MCF 10A (cell line): Measurements from ENCODE around the gene PLCB1. TPM values are rescaled to one million over a fixed set of nuclear protein-coding genes. Genes with fewer than 3 reads are reported as not detected.
A peak's percentile ranks its signal among the peaks of the same experiment; 100 is the strongest.
"Not testable (repeated sequence)": the region's sequence is repeated elsewhere in the genome, so short reads cannot be mapped to it uniquely, and the experiment has no call there.

Experiments
- BruUV-seq: library from RNA; stranded (reverse); fragments of 400-500 nt; replicated peaks from 2 replicates; lab custom pipeline; 2021; lab: Mats Ljungman, UMichigan
- CTCF ChIA-PET: fragments of 300-600 bp; sonication (Branson Sonifier 250); formaldehyde crosslinking; extraction: SDS; loops from one replicate; lab custom pipeline; 2021; ENCODE audit warnings: antibody characterized with exemption, inconsistent platforms; lab: Yijun Ruan, JAX
- POLR2A ChIA-PET: fragments of 300-600, 350-650 bp; sonication (Branson Sonifier 250); formaldehyde crosslinking; extraction: SDS; loops from one replicate; lab custom pipeline; 2020; ENCODE audit warnings: antibody characterized with exemption, inconsistent platforms; lab: Yijun Ruan, JAX
- DNase-seq: peaks from one replicate; pipeline ENCODE4 v3.0.0-alpha.2; 2018; ENCODE audit not compliant: unreplicated experiment
- H3K27ac Mint-ChIP-seq: one replicate; pipeline ENCODE4 v1.8.0; 2022; ENCODE audit warnings: mild to moderate bottlenecking, low read depth, mixed read lengths; ENCODE audit not compliant: unreplicated experiment
- H3K27me3 Mint-ChIP-seq: one replicate; pipeline ENCODE4 v1.8.0; 2022; ENCODE audit warnings: mixed read lengths; ENCODE audit not compliant: insufficient read depth, unreplicated experiment
- H3K36me3 Mint-ChIP-seq: one replicate; pipeline ENCODE4 v1.8.0; 2022; ENCODE audit warnings: mild to moderate bottlenecking, moderate library complexity, mixed read lengths; ENCODE audit not compliant: insufficient read depth, unreplicated experiment
- H3K4me1 Mint-ChIP-seq: one replicate; pipeline ENCODE4 v1.8.0; 2022; ENCODE audit warnings: mixed read lengths; ENCODE audit not compliant: insufficient read depth, unreplicated experiment
- H3K4me3 Mint-ChIP-seq: one replicate; pipeline ENCODE4 v1.8.0; 2022; ENCODE audit warnings: mild to moderate bottlenecking, moderate library complexity, mixed read lengths; ENCODE audit not compliant: unreplicated experiment
- H3K9me3 Mint-ChIP-seq: one replicate; pipeline ENCODE4 v1.8.0; 2022; ENCODE audit warnings: mixed read lengths; ENCODE audit not compliant: unreplicated experiment
- CTCF ChIP-seq: fragments of 200-600 bp; IDR thresholded peaks from one replicate; pipeline ENCODE4 v1.8.0; 2022; ENCODE audit warnings: antibody characterized with exemption, mild to moderate bottlenecking; ENCODE audit not compliant: unreplicated experiment
- intact Hi-C: fragments of 100-400 bp; cut with micrococcal nuclease; formaldehyde crosslinking; loops from 2 replicates; pipeline ENCODE4 v1.14.1; 2022
- total RNA-seq: library from RNA; stranded (reverse); gene quantifications from 2 replicates; pipeline ENCODE4 v1.2.3, GENCODE V29; 2022

PLCB1 gene
- total RNA-seq, 1 experiment from 2014 or later, result 5.9 TPM

DNA sequence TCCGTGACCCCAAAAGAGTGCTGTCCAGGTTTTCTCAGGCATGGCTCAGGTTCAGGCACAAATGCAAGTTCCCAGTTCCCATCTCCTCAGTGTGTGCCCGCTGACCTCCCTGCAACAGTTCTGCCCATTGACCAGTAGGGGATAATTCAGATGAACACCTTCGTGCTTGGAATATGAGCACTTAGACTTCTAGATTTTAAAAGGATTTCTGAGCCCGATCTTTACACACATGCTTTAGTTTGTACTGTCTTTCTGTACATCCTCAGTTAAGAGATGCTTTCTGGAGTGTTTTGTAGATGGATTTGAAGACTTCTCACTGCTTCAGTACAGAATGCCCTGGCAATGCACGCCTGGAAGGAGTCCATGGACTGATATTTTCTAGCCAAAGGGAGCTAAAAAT, 697.2 kb downstream of the PLCB1 start:
- TF ChIP-seq CTCF, result no peak
- H3K27me3 Mint-ChIP-seq, result no peaks in the 10 kb centered on the region
- no TSS peak for BruUV-seq
- intact Hi-C loops, result no loop called here
- POLR2A ChIA-PET, result no interaction called here
- H3K36me3 Mint-ChIP-seq, result peaks cover 12% of the 10 kb centered on the region
- CTCF ChIA-PET, result interaction anchor here (0.6 to 2.4 kb wide), 5 partner anchors 9 to 1915 kb away, joined by 3 to 13 read pairs (median 6); no protein-coding TSS in a partner anchor
- no peak overlapping the region for H3K4me3 Mint-ChIP-seq
- no peak overlapping the region for H3K27ac Mint-ChIP-seq
- DNase-seq, result peak; percentile 9
- peaks cover 13% of the 10 kb centered on the region for H3K9me3 Mint-ChIP-seq
- H3K4me1 Mint-ChIP-seq, result no peaks in the 10 kb centered on the region

DNA sequence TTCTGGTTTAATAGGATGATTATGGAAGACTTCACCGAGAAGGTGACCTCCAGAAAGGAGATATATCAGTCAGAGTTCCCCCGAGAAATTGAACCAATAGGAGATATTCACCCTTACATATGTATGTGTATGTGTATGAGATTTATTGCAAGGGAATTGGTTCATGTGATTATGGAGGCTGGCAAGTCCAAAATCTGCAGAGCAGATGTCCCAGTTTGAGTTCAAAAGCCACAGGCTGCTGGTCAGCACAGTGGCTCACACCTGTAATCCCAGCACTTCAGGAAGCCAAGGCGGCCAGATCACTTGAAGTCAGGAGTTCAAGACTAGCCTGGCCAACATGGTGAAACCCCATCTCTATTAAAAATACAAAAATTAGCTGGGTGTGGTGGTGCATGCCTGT, 702.2 kb downstream of the PLCB1 start:
- intact Hi-C loops, BruUV-seq, POLR2A ChIA-PET, H3K4me3 Mint-ChIP-seq, H3K9me3 Mint-ChIP-seq, H3K4me1 Mint-ChIP-seq, H3K27me3 Mint-ChIP-seq, H3K36me3 Mint-ChIP-seq, H3K27ac Mint-ChIP-seq, DNase-seq: not testable (repeated sequence)
- CTCF ChIA-PET, result interaction anchor here (2.0 to 2.7 kb wide), 2 partner anchors 12 to 19 kb away, joined by 5 to 16 read pairs; no protein-coding TSS in a partner anchor

DNA sequence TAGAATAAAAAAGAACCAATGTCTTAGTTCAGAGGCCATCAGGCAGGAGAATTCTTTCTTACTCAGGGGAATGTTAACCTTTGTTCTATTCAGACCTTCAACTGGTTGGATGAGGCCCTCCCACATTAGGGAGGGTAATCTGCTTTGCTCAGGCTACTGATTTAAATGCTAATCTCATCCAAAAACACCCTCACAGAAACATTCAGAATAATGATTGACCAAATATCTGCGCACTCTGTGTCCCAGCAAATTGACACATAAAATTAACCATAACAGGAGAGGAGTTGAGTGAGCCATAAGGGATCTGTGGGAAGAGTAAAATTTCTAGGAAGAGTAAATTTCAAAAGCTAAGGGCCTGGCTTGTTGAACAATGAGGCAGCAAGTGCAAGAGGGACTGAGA, 702.8 kb downstream of the PLCB1 start:
- DNase-seq, result no peak
- H3K4me3 Mint-ChIP-seq, result no peak overlapping the region
- TF ChIP-seq CTCF, result no peak
- no peaks in the 10 kb centered on the region for H3K4me1 Mint-ChIP-seq
- no TSS peak for BruUV-seq
- ChIA-PET POLR2A (no interaction called here), CTCF (interaction anchor here (0.6 to 2.7 kb wide), 4 partner anchors 12 to 415 kb away, joined by 3 to 16 read pairs (median 4); no protein-coding TSS in a partner anchor)
- H3K36me3 Mint-ChIP-seq, result peaks cover 6% of the 10 kb centered on the region
- no peaks in the 10 kb centered on the region for H3K9me3 Mint-ChIP-seq
- no peaks in the 10 kb centered on the region for H3K27me3 Mint-ChIP-seq
- intact Hi-C loops, result no loop called here
- no peak overlapping the region for H3K27ac Mint-ChIP-seq

GRCh38 chr20:8837396-8837795, 705.3 kb downstream of the PLCB1 start:
- Mint-ChIP-seq H3K27me3 (no peaks in the 10 kb centered on the region), H3K36me3 (no peaks in the 10 kb centered on the region), H3K4me3 (no peak overlapping the region), H3K9me3 (no peaks in the 10 kb centered on the region), H3K27ac (no peak overlapping the region), H3K4me1 (no peaks in the 10 kb centered on the region)
- TF ChIP-seq CTCF, result no peak
- ChIA-PET CTCF (interaction anchor here (0.6 to 0.7 kb wide), 2 partner anchors 259 to 293 kb away, joined by 3 to 8 read pairs; no protein-coding TSS in a partner anchor), POLR2A (no interaction called here)
- intact Hi-C loops, result no loop called here
- no TSS peak for BruUV-seq
- no peak for DNase-seq

DNA sequence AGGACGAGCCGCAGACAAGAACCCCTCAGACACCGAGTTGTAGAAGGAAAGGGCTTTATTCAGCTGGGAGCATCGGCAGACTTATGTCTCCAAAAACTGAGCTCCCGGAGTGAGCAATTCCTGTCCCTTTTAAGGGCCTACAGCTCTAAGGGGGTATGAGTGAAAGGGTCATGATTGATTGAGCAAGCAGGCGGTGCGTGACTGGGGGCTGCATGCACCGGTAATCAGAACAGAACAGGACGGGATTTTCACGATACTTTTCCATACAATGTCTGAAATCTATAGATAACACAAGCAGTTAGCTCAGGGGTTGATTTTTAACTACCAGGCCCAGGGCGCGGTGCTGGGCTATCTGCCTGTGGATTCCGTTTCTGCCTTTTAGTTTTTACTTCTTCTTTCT, 710.5 kb downstream of the PLCB1 start:
- H3K36me3 Mint-ChIP-seq, result no peaks in the 10 kb centered on the region
- POLR2A ChIA-PET, result no interaction called here
- H3K4me1 Mint-ChIP-seq, result no peaks in the 10 kb centered on the region
- TF ChIP-seq CTCF, result no peak
- intact Hi-C loops, result no loop called here
- H3K9me3 Mint-ChIP-seq, result no peaks in the 10 kb centered on the region
- H3K27me3 Mint-ChIP-seq, result no peaks in the 10 kb centered on the region
- no peak overlapping the region for H3K27ac Mint-ChIP-seq
- no peak for DNase-seq
- CTCF ChIA-PET, result interaction anchor here (1.3 to 3.3 kb wide), 3 partner anchors 11 to 566 kb away, joined by 3 to 22 read pairs (median 11); no protein-coding TSS in a partner anchor
- no peak overlapping the region for H3K4me3 Mint-ChIP-seq
- no TSS peak for BruUV-seq
